ENCODE data around the gene MYH16.
"Not testable (repeated sequence)": the region's sequence is repeated elsewhere in the genome, so short reads cannot be mapped to it uniquely, and the experiment has no call there.

Gene MYH16

GRCh38 chr7:99272476-99273045 is at the start of gene MYH16:
Gene MYH16, plus strand, starts transcription at chr7:99272839.
- peak in 1 of 2 donors; percentile 22 for DNase-seq (ENCODE audit: low read depth in 2 of 2)

DNA sequence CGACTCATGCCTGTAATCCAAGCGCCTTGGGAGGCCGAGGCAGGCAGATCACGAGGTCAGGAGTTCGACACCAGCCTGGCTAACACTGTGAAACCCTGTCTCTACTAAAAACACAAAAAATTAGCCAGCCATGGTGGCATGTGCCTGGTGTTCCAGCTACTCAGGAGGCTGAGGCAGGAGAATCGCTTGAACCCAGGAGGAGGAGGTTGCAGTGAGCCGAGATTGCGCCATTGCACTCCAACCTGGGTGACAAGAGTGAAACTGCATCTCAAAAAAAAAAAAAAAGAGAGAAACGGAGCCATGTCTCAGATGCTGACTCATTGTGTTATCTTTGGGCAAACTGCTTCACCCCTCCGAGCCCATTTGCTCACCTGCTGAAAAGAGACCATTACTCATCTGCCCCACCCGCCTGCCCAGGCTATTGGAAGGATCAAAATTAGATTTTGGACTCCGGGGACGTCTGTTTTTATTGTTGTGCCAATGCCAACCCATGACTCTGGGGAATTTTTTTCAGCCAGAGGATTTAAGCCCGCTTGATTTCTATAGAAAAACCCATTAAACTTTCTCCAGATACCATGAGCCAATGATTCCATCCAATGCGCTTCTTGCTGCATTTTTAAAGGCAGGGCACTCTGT is 48.3 kb upstream of the MYH16 start:
- DNase-seq (ENCODE audit: low read depth in 2 of 2) = peak; percentile 18 to 60
- not testable (repeated sequence) for H3K4me3 ChIP-seq (replicated peaks in 1 of 2; ENCODE audit: low read depth in 2 of 2, low read length in 2 of 2)

More at GRCh38 chr7:99272476-99273045, at the start of gene MYH16:
- no peak for TF ChIP-seq CTCF (IDR thresholded peaks at IDR 0.05; ENCODE audit: low read depth, low read length)
- no peak within 1 kb of the TSS for H3K4me3 ChIP-seq (replicated peaks in 1 of 2; ENCODE audit: low read depth in 2 of 2, low read length in 2 of 2)

- no peak overlapping the region for H3K4me3 ChIP-seq (replicated peaks in 1 of 2; ENCODE audit: low read depth in 2 of 2, low read length in 2 of 2)
- no peak for DNase-seq (ENCODE audit: low read depth in 2 of 2)
- TF ChIP-seq CTCF (IDR thresholded peaks at IDR 0.05; ENCODE audit: low read depth, low read length) = no peak
Observed at GRCh38 chr7:99224899-99225265, 47.8 kb upstream of the MYH16 start.

DNA sequence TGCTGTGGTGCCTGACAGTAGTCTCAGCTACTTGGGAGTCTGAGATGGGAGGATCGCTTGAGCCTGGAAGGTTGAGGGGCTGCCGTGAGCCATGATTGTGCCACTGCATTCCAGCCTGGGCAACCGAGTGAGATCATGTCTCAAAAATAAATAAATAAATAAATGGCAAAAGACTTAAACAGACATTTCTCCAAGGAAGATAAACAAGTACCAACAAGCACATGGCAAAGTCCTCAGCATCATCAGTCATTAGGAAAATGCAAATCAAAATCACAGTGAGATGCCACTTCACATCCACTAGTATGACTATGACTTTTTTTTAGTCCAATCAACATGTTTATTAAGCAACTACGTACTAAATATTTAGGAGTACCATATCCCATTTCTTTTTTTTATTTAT is 43.4 kb upstream of the MYH16 start:
- TF ChIP-seq CTCF (IDR thresholded peaks at IDR 0.05; ENCODE audit: low read depth, low read length) = no peak
- no peak for DNase-seq (ENCODE audit: low read depth in 2 of 2)
- no peak overlapping the region for H3K4me3 ChIP-seq (replicated peaks in 1 of 2; ENCODE audit: low read depth in 2 of 2, low read length in 2 of 2)

GRCh38 chr7:99232082-99232770 is 40.4 kb upstream of the MYH16 start:
- no peak for TF ChIP-seq CTCF (IDR thresholded peaks at IDR 0.05; ENCODE audit: low read depth, low read length)
- DNase-seq (ENCODE audit: low read depth in 2 of 2) = no peak
- no peak overlapping the region for H3K4me3 ChIP-seq (replicated peaks in 1 of 2; ENCODE audit: low read depth in 2 of 2, low read length in 2 of 2)

GRCh38 chr7:99232955-99233354 is 39.7 kb upstream of the MYH16 start:
- H3K4me3 ChIP-seq (replicated peaks in 1 of 2; ENCODE audit: low read depth in 2 of 2, low read length in 2 of 2) = not testable (repeated sequence)

GRCh38 chr7:99234185-99234584 is 38.5 kb upstream of the MYH16 start:
- TF ChIP-seq CTCF (IDR thresholded peaks at IDR 0.05; ENCODE audit: low read depth, low read length) = no peak
- H3K4me3 ChIP-seq (replicated peaks in 1 of 2; ENCODE audit: low read depth in 2 of 2, low read length in 2 of 2) = no peak overlapping the region
- no peak for DNase-seq (ENCODE audit: low read depth in 2 of 2)

More at GRCh38 chr7:99232955-99233354, 39.7 kb upstream of the MYH16 start:
- not testable (repeated sequence) for DNase-seq (ENCODE audit: low read depth in 2 of 2)
